Keratinocyte (primary cell): Measurements from ENCODE around the gene NETO2.

Source experiments
- EZH2 ChIP-seq: IDR thresholded peaks from one replicate; pipeline ENCODE4 v1.6.1; 2012; ENCODE audit warnings: inconsistent platforms, mild to moderate bottlenecking, low read length, moderate library complexity
- TF ChIP-seq, protein P1 (sequence below), 3 experiments: IDR thresholded peaks in 1 of 3; conservative IDR thresholded peaks in 1 of 3; optimal IDR thresholded peaks in 1 of 3; 2 replicates in 2 of 3; 3 replicates in 1 of 3; pipeline versions ENCODE3 to v1.5.1; 2011; ENCODE audit warnings: low read length in 3 of 3, mild to moderate bottlenecking in 3 of 3, moderate library complexity in 2 of 3, control low read depth in 1 of 3, inconsistent platforms in 1 of 3; ENCODE audit not compliant: insufficient read depth in 2 of 3; ENCODE audit errors: extremely low read depth in 1 of 3

DNA sequence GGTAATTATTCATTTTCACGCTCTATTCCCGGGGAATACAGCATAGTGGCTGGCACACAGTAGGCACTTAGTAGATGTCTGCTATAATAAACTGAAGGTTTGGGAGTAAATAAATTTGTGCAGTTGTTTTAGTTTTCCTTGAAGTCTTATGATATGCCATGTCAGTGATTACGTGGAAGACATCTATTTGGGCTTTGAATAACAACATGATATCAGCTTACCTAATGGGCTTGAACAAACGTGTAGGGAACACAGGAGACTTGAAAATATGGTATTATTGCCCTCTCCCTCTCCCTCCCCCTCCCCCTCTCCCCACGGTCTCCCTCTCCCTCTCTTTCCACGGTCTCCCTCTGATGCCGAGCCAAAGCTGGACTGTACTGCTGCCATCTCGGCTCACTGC, 36.3 kb upstream of the NETO2 start:
- TF ChIP-seq, protein P1, sequence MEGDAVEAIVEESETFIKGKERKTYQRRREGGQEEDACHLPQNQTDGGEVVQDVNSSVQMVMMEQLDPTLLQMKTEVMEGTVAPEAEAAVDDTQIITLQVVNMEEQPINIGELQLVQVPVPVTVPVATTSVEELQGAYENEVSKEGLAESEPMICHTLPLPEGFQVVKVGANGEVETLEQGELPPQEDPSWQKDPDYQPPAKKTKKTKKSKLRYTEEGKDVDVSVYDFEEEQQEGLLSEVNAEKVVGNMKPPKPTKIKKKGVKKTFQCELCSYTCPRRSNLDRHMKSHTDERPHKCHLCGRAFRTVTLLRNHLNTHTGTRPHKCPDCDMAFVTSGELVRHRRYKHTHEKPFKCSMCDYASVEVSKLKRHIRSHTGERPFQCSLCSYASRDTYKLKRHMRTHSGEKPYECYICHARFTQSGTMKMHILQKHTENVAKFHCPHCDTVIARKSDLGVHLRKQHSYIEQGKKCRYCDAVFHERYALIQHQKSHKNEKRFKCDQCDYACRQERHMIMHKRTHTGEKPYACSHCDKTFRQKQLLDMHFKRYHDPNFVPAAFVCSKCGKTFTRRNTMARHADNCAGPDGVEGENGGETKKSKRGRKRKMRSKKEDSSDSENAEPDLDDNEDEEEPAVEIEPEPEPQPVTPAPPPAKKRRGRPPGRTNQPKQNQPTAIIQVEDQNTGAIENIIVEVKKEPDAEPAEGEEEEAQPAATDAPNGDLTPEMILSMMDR (optimal IDR thresholded peaks at IDR 0.05 in 1 of 3, IDR thresholded peaks at IDR 0.05 in 1 of 3, conservative IDR thresholded peaks at IDR 0.05 in 1 of 3; ENCODE audit: extremely low read depth in 1 of 3, insufficient read depth in 2 of 3, low read length in 3 of 3), result no peak
- no peak for TF ChIP-seq EZH2
